IPS-18c (cell line): ENCODE results near the gene PIGN.

Source experiments
- H3K4me3 ChIP-seq: 2 replicates; pipeline ENCODE4 v1.7.0; 2013; ENCODE audit warnings: low read depth, mild to moderate bottlenecking, low read length, moderate library complexity; ENCODE audit not compliant: insufficient read depth
- H3K9me3 ChIP-seq: one replicate; pipeline ENCODE4 v1.6.1; 2013; ENCODE audit warnings: mild to moderate bottlenecking, low read length, moderate library complexity; ENCODE audit not compliant: control insufficient read depth, insufficient read depth

PIGN gene

GRCh38 chr18:62138461-62139235 is 48.2 kb downstream of the PIGN start:
- no peaks in the 10 kb centered on the region for H3K9me3 ChIP-seq
- H3K4me3 ChIP-seq = no peak overlapping the region

GRCh38 chr18:62131301-62131909 is 55.5 kb downstream of the PIGN start:
- H3K9me3 ChIP-seq = no peaks in the 10 kb centered on the region
- no peak overlapping the region for H3K4me3 ChIP-seq

- no peak overlapping the region for H3K4me3 ChIP-seq
- H3K9me3 ChIP-seq = no peaks in the 10 kb centered on the region
Observed at GRCh38 chr18:62128157-62128556, 58.7 kb downstream of the PIGN start.

- H3K9me3 ChIP-seq = no peaks in the 10 kb centered on the region
- no peak overlapping the region for H3K4me3 ChIP-seq
Observed at GRCh38 chr18:62126737-62127136, 60.1 kb downstream of the PIGN start.

- H3K4me3 ChIP-seq = no peak overlapping the region
Observed at GRCh38 chr18:62125702-62126101, 61.2 kb downstream of the PIGN start.

GRCh38 chr18:62122330-62122729 is 64.5 kb downstream of the PIGN start:
- Histone ChIP-seq H3K4me3 (no peak overlapping the region), H3K9me3 (no peaks in the 10 kb centered on the region)

More at GRCh38 chr18:62125702-62126101, 61.2 kb downstream of the PIGN start:
- no peaks in the 10 kb centered on the region for H3K9me3 ChIP-seq

- Histone ChIP-seq H3K4me3 (no peak overlapping the region), H3K9me3 (no peaks in the 10 kb centered on the region)
Observed at GRCh38 chr18:62119884-62120283, 67.0 kb downstream of the PIGN start.

- no peak overlapping the region for H3K4me3 ChIP-seq
- H3K9me3 ChIP-seq = no peaks in the 10 kb centered on the region
Observed at GRCh38 chr18:62118328-62118727, 68.5 kb downstream of the PIGN start.

- no peak overlapping the region for H3K4me3 ChIP-seq
- H3K9me3 ChIP-seq = no peaks in the 10 kb centered on the region
Observed at GRCh38 chr18:62109676-62110075, 77.2 kb downstream of the PIGN start.

- Histone ChIP-seq H3K4me3 (no peak overlapping the region), H3K9me3 (no peaks in the 10 kb centered on the region)
Observed at GRCh38 chr18:62107881-62108280, 79.0 kb downstream of the PIGN start.

GRCh38 chr18:62106271-62106670 is 80.6 kb downstream of the PIGN start:
- Histone ChIP-seq H3K9me3 (no peaks in the 10 kb centered on the region), H3K4me3 (no peak overlapping the region)

GRCh38 chr18:62105376-62105775 is 81.5 kb downstream of the PIGN start:
- H3K4me3 ChIP-seq = no peak overlapping the region

GRCh38 chr18:62102221-62102620 is 84.6 kb downstream of the PIGN start:
- H3K9me3 ChIP-seq = no peaks in the 10 kb centered on the region
- H3K4me3 ChIP-seq = no peak overlapping the region

More at GRCh38 chr18:62105376-62105775, 81.5 kb downstream of the PIGN start:
- no peaks in the 10 kb centered on the region for H3K9me3 ChIP-seq

- H3K9me3 ChIP-seq = no peaks in the 10 kb centered on the region
- no peak overlapping the region for H3K4me3 ChIP-seq
Observed at GRCh38 chr18:62101321-62101721, 85.5 kb downstream of the PIGN start.

- Histone ChIP-seq H3K4me3 (no peak overlapping the region), H3K9me3 (no peaks in the 10 kb centered on the region)
Observed at GRCh38 chr18:62098960-62099359, 87.9 kb downstream of the PIGN start.

- no peak overlapping the region for H3K4me3 ChIP-seq
- no peaks in the 10 kb centered on the region for H3K9me3 ChIP-seq
Observed at GRCh38 chr18:62097698-62098097, 89.2 kb downstream of the PIGN start.

- Histone ChIP-seq H3K4me3 (no peak overlapping the region), H3K9me3 (no peaks in the 10 kb centered on the region)
Observed at GRCh38 chr18:62091487-62092120, 95.3 kb downstream of the PIGN start.

- Histone ChIP-seq H3K4me3 (no peak overlapping the region), H3K9me3 (no peaks in the 10 kb centered on the region)
Observed at GRCh38 chr18:62089174-62089573, 97.7 kb downstream of the PIGN start.
